Measurements from ENCODE around the gene LUM. TPM values are rescaled to one million over a fixed set of nuclear protein-coding genes. Genes with fewer than 3 reads are reported as not detected.

The LUM gene, protein sequence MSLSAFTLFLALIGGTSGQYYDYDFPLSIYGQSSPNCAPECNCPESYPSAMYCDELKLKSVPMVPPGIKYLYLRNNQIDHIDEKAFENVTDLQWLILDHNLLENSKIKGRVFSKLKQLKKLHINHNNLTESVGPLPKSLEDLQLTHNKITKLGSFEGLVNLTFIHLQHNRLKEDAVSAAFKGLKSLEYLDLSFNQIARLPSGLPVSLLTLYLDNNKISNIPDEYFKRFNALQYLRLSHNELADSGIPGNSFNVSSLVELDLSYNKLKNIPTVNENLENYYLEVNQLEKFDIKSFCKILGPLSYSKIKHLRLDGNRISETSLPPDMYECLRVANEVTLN
- total RNA-seq: 1,417 and 1,464 TPM in 2 replicates

DNA sequence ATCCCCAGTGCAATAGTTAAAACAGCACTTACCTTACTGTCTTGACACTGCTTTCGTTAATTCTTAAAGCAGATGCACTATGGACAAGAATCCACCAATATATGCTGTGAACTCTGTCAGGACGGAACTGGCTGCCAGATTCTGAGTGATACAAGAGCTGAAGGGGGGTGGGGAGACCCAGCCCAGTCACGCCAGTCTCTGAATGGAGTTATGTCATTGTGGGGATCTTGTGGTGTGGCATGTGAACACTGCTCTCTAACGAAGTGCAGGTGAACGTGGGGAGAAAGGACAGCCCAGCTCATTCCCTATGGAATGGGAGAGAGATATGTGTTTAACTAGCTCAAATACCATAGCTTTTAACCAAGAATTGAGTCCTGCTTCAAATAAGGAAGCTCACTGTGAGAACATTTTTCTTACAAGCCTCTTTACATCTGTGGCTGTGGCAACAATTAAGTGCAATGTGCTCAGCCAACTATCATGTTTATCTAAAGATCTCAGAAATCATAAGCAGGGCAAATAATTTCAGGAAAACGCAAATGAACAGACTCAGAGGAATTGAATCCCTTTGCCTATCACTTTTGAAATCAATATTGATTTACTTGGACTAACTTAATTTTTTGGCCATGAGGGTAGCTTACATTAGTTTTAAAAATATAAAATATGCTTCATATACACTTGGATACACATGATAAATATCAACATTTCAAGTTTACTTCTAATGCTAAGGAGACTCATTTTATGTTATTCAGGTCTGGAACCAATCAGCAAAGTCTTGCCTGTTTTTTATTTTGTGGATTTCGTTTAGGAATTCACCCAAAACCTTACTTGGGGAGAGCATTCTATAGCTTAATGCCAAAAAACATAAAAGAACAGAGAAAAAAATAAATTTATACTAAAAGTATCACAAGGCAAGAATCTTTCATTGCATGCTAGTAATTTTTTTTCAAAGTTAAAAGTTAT is at the start of gene LUM:
Gene LUM, minus strand, starts transcription at position 129 of the 960 bp plus-strand sequence. CDS start 2,515 bp downstream, outside the sequence.

DNA sequence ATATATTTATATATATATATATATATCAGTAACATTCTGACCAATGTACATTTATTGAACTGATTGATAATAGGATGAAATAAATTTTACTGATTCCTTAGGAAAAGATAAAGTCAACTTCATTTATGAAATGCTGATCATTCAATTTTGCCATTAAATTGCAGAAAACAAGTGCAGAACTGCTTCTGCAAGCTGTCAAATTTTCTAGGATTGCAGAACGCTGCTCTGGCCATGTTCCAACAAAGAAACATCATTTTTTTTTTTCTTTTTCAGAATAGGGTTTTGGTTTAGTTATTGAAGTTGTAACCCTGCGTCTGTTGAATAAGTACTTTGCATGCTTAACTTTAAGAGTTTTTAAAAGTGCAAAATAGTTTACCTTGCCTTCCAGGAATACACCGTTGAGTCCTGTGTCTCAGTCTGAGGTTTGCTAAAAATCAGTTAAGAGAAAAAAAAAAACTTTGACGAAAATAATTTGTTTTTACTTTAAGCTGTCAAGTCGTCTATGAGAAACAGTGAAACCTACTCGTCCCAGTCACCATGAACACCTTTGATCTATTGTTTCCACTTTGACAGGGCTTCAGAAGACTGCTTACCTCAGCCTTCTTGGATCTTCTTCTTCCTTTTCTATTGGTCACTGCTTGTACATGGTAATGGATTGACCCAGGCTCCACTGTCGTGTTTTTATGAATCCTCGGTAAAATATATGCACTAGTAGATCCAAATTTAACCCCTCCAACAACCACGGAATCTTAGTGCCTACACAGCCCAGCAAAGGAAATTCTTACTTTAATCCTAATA is 53.7 kb downstream of the LUM start, which contains the start of gene KERA:
Gene KERA, minus strand, starts transcription at position 657 of the 798 bp plus-strand sequence. CDS start 1,743 bp downstream, outside the sequence.

Other genes starting within 250 kb of the LUM start
- not detected in 2 replicates for gene CCER1, start 156.3 kb downstream of the LUM start, total RNA-seq
- 0.09 TPM in 1 of 2 replicates, not detected in the other for gene EPYC, start 106.5 kb downstream of the LUM start, total RNA-seq
- not detected in 2 replicates for gene KERA, start 53.5 kb downstream of the LUM start, total RNA-seq
- gene DCN, start 71.3 kb upstream of the LUM start, total RNA-seq: 1,181 and 1,320 TPM in 2 replicates

All from smooth muscle cell of bladder (primary cell).